K562 (cell line): ENCODE measurements around the gene MOB3C. TPM values are rescaled to one million over a fixed set of nuclear protein-coding genes. Genes with fewer than 3 reads are reported as not detected.

ENCODE experiments used
- CREB1 ChIP-seq, 2 experiments: sonication (generic) in 1 of 2; formaldehyde crosslinking in 1 of 2; IDR thresholded peaks; 2 replicates each; pipeline versions ENCODE4 v1.6.1 to v1.8.0; 2012 to 2022; ENCODE audit warnings: inconsistent platforms in 1 of 2, mild to moderate bottlenecking in 1 of 2, missing genetic modification reagents in 1 of 2, moderate library complexity in 1 of 2
- ETV1 ChIP-seq: fragments of 450-650 bp; conservative IDR thresholded peaks from 2 replicates; pipeline ENCODE4 v1.6.1; 2016; ENCODE audit warnings: missing genetic modification characterization, control low read depth, low read depth, missing compliant biosample characterization
- FOS ChIP-seq: IDR thresholded peaks from 3 replicates; pipeline ENCODE4 v1.6.1; 2011; ENCODE audit not compliant: insufficient read length; ENCODE audit errors: extremely low read depth
- HDAC2 ChIP-seq: fragments of 450-650 bp; IDR thresholded peaks from 2 replicates; pipeline ENCODE4 v1.6.1; 2016; ENCODE audit warnings: mild to moderate bottlenecking
- HDAC3 ChIP-seq: fragments of 450-650 bp; IDR thresholded peaks from 2 replicates; pipeline ENCODE4 v1.6.1; 2018; ENCODE audit warnings: borderline replicate concordance, mild to moderate bottlenecking, moderate library complexity; ENCODE audit not compliant: partially characterized antibody
- JUN ChIP-seq, 2 experiments: sonication (generic) in 1 of 2; formaldehyde crosslinking in 1 of 2; IDR thresholded peaks; 2 replicates each; pipeline versions ENCODE4 v1.6.1 to v1.8.0; 2012 to 2022; ENCODE audit warnings: borderline replicate concordance in 2 of 2, mild to moderate bottlenecking in 2 of 2, improper control_type of control experiment in 1 of 2, low read depth in 1 of 2, low read length in 1 of 2, missing genetic modification reagents in 1 of 2
- MECOM ChIP-seq: fragments of 250-450 bp; sonication (Bioruptor Pico); IDR thresholded peaks from 2 replicates; pipeline ENCODE4 v1.8.0; 2022; ENCODE audit warnings: inconsistent platforms
- MYBL2 ChIP-seq, 2 experiments: fragments of 450-650 bp in 1 of 2; sonication (generic) in 1 of 2; formaldehyde crosslinking in 1 of 2; IDR thresholded peaks; 2 replicates each; pipeline versions ENCODE4 v1.6.1 to v1.8.1; 2017 to 2022; ENCODE audit warnings: borderline replicate concordance in 1 of 2, inconsistent platforms in 1 of 2, low read depth in 1 of 2, mild to moderate bottlenecking in 1 of 2, missing genetic modification reagents in 1 of 2, moderate library complexity in 1 of 2
- PHB ChIP-seq: fragments of 250-450 bp; sonication (Bioruptor Pico); IDR thresholded peaks from 2 replicates; pipeline ENCODE4 v1.5.0; 2021
- PURB ChIP-seq: sonication (generic); formaldehyde crosslinking; IDR thresholded peaks from 2 replicates; pipeline ENCODE4 v1.9.0; 2021; ENCODE audit warnings: low read depth, mild to moderate bottlenecking, missing genetic modification reagents
- RBFOX2 ChIP-seq: fragments of 200-400 bp; formaldehyde crosslinking; IDR thresholded peaks from 2 replicates; pipeline ENCODE4 v1.6.1; 2017; ENCODE audit warnings: low read depth, mild to moderate bottlenecking, low read length, moderate library complexity
- RNF2 ChIP-seq: sonication (generic); IDR thresholded peaks from 2 replicates; pipeline ENCODE4 v1.6.1; 2016
- SETDB1 ChIP-seq: IDR thresholded peaks from one replicate; pipeline ENCODE4 v1.6.1; 2012; ENCODE audit warnings: low read length, control low read depth, inconsistent platforms
- SRSF3 ChIP-seq: fragments of 200-400 bp; formaldehyde crosslinking; IDR thresholded peaks from 2 replicates; pipeline ENCODE4 v1.6.1; 2016; ENCODE audit warnings: mild to moderate bottlenecking, low read length, moderate library complexity; ENCODE audit not compliant: insufficient read depth
- TAL1 ChIP-seq: fragments of 450-650 bp; IDR thresholded peaks from 2 replicates; pipeline ENCODE4 v1.6.1; 2016; ENCODE audit warnings: mild to moderate bottlenecking
- ZNF24 ChIP-seq: fragments of 450-650 bp; IDR thresholded peaks from 2 replicates; pipeline ENCODE4 v1.6.1; 2016
- ZNF354B ChIP-seq: fragments of 250-450 bp; sonication (Bioruptor Pico); IDR thresholded peaks from 2 replicates; pipeline ENCODE4 v1.4.0; 2020
- ZSCAN29 ChIP-seq: fragments of 450-650 bp; IDR thresholded peaks from 2 replicates; pipeline ENCODE4 v1.6.1; 2017
- polyA plus RNA-seq, 8 experiments: library from polyadenylated mRNA; depleted of rRNA in 4 of 8; stranded (reverse) in 5 of 8; unstranded in 3 of 8; fragments of >200 nt; fragmentation: Nextera tagmentation in 2 of 8; fragmentation: Illumina TruSeq in 1 of 8; extraction: Ambion mirVana in 2 of 8; extraction: Trizol in 1 of 8; gene quantifications; 2 replicates each; pipeline versions ENCODE4 v1.2.1 to v1.2.3, GENCODE V29; 2011 to 2014; ENCODE audit warnings: inconsistent platforms in 1 of 8, missing spikeins in 1 of 8
- total RNA-seq, 7 experiments: library from RNA; depleted of rRNA in 6 of 7; stranded (reverse); fragments of >200 nt in 6 of 7; fragmentation: Illumina TruSeq in 2 of 7; extraction: Trizol in 2 of 7; gene quantifications; 2 replicates each; pipeline versions ENCODE4 v1.2.1 to v1.2.3, GENCODE V29; 2011 to 2021; ENCODE audit warnings: low replicate concordance in 1 of 7
- TF ChIP-seq, protein P1 (sequence below): fragments of 450-650 bp; IDR thresholded peaks from 2 replicates; pipeline ENCODE4 v1.6.1; 2017; ENCODE audit warnings: antibody characterized with exemption, mild to moderate bottlenecking
- TF ChIP-seq, protein P2 (sequence below): sonication (generic); formaldehyde crosslinking; IDR thresholded peaks from 2 replicates; pipeline ENCODE4 v1.8.1; 2023; ENCODE audit warnings: mild to moderate bottlenecking, missing genetic modification reagents

MOB3C gene
- total and polyA plus RNA-seq, 9 of the 15 experiments (the other 6 are each of a cell fraction or from before 2014, with no cell fraction given), result 1.0 to 7.5 (median 3.7) TPM

DNA sequence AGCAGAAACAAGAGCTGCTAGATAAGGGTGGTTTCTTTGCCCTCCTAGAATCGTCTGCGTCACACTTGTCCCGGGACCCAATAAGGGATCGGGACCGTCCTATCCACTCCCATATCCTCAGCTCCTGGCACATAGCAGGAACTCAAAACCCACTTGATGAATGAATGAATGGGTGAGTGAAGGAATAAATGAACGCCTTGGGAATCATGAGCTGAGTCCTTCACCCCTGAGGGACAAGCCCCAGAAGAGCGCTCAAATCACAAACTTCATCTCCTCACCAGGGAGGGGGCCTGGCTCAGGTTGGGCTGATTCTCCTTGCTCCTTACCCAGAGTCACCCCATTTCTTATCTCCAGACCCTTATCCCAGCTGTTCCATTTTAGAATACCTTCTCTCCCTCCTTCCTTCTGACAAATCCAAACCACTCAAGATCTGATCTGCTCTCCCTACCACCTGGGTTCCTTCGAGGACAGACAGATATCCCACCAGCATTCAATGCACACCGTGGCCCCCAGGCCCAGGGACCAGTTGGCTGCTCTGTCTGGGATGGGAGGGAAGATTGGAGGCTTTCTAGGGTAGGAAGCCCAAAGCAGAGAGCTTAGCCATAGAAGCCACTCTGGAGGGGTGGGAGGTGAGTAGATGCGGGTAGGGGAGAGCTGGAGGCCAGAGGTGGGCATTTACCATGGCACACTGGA is 643 bp upstream of the MOB3C start (continued):
- TF ChIP-seq, protein P1, sequence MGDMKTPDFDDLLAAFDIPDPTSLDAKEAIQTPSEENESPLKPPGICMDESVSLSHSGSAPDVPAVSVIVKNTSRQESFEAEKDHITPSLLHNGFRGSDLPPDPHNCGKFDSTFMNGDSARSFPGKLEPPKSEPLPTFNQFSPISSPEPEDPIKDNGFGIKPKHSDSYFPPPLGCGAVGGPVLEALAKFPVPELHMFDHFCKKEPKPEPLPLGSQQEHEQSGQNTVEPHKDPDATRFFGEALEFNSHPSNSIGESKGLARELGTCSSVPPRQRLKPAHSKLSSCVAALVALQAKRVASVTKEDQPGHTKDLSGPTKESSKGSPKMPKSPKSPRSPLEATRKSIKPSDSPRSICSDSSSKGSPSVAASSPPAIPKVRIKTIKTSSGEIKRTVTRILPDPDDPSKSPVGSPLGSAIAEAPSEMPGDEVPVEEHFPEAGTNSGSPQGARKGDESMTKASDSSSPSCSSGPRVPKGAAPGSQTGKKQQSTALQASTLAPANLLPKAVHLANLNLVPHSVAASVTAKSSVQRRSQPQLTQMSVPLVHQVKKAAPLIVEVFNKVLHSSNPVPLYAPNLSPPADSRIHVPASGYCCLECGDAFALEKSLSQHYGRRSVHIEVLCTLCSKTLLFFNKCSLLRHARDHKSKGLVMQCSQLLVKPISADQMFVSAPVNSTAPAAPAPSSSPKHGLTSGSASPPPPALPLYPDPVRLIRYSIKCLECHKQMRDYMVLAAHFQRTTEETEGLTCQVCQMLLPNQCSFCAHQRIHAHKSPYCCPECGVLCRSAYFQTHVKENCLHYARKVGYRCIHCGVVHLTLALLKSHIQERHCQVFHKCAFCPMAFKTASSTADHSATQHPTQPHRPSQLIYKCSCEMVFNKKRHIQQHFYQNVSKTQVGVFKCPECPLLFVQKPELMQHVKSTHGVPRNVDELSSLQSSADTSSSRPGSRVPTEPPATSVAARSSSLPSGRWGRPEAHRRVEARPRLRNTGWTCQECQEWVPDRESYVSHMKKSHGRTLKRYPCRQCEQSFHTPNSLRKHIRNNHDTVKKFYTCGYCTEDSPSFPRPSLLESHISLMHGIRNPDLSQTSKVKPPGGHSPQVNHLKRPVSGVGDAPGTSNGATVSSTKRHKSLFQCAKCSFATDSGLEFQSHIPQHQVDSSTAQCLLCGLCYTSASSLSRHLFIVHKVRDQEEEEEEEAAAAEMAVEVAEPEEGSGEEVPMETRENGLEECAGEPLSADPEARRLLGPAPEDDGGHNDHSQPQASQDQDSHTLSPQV, result no peak
- TF ChIP-seq HDAC2 (peak; percentile 38; the same call in 1 of the 2 replicates), TAL1 (no peak), RNF2 (no peak), PURB (CRISPR knock-in tag) (no peak), HDAC3 (no peak), SRSF3 (no peak), PHB (no peak), MYBL2 (IDR thresholded peaks at IDR 0.05; ENCODE audit: low read depth) (no peak), MYBL2 (CRISPR knock-in tag; IDR thresholded peaks at IDR 0.05; ENCODE audit: borderline replicate concordance) (no peak), CREB1 (IDR thresholded peaks at IDR 0.05) (no peak), CREB1 (CRISPR knock-in tag; IDR thresholded peaks at IDR 0.05) (peak; percentile 19; the same call in 1 of the 2 replicates), SETDB1 (no peak), ZNF24 (peak; percentile 91), ZNF354B (CRISPR knock-in tag) (no peak), ETV1 (no peak), JUN (IDR thresholded peaks at IDR 0.05; ENCODE audit: borderline replicate concordance, low read depth, low read length) (no peak), JUN (CRISPR knock-in tag; IDR thresholded peaks at IDR 0.05; ENCODE audit: borderline replicate concordance) (no peak), FOS (no peak), ZSCAN29 (no peak), RBFOX2 (no peak), MECOM (CRISPR knock-in tag) (no peak)
- TF ChIP-seq, protein P2, sequence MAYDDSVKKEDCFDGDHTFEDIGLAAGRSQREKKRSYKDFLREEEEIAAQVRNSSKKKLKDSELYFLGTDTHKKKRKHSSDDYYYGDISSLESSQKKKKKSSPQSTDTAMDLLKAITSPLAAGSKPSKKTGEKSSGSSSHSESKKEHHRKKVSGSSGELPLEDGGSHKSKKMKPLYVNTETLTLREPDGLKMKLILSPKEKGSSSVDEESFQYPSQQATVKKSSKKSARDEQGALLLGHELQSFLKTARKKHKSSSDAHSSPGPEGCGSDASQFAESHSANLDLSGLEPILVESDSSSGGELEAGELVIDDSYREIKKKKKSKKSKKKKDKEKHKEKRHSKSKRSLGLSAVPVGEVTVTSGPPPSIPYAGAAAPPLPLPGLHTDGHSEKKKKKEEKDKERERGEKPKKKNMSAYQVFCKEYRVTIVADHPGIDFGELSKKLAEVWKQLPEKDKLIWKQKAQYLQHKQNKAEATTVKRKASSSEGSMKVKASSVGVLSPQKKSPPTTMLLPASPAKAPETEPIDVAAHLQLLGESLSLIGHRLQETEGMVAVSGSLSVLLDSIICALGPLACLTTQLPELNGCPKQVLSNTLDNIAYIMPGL (CRISPR knock-in tag), result no peak
